ENCODE data around the gene VCP.

Gene VCP

DNA sequence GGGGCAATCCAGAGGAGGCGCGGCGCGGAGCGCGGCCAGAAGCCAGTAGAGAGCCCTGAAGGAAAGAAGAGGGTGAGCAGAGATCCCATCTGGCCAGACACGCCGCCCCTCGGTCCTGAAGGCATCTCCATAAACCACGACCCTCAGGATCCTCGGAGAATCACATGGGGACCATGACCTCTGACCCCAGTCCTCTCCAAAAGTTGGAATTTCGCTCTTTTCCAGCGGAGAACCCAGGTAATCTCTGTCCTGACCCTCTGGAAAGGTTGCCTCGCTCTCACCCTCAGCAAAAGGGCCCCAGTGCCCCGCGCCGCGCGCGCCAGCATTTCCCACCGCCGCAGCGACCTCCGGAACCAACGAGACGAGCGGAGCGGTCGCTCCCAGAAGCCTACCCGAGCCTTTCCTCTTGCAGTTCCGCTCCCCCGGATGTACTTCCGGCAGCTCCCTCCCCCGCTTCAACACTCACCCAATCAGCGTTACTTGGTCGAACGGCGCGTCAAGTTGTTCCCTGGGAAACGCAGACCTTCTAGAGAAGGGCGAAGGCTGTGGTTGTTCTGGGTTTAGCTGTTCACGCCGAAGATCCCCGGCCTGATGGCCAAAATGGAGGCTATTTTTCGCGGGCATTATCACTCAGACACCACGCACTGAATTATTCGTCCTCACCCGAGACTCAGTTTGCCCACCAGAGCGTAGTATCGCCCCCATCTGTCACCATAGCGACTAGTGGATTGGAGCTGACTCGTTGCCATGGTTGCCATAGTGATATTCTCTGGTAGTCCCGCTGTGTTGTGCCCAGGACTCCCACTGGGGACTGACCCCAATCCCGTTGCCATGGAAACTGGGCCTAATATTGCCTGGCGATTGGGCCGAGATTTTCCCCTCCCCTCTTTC, 30.6 kb upstream of the VCP start, which contains the start of gene STOML2:
Gene STOML2 (minus strand): TSS at position 363 of the 891 bp plus-strand sequence. CDS start 37 bp downstream, at position 326.
- DNase-seq, result peak; percentile 97

DNA sequence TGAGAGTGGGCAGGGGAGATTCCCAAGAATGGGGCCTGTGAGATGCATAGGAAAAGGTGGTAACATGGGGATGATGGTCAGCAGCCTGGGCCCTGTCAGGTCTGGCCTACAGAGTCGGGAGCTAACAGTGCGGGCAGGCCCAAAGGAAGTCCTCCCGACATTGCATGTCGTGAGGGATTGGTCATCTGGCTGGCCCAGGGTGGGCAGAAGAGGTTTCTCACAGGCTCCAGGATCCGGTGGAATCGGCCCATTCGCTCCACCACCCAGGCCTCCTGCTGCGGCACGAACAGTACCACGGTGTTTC, 30.0 kb upstream of the VCP start:
- peak; percentile 37 for DNase-seq

DNA sequence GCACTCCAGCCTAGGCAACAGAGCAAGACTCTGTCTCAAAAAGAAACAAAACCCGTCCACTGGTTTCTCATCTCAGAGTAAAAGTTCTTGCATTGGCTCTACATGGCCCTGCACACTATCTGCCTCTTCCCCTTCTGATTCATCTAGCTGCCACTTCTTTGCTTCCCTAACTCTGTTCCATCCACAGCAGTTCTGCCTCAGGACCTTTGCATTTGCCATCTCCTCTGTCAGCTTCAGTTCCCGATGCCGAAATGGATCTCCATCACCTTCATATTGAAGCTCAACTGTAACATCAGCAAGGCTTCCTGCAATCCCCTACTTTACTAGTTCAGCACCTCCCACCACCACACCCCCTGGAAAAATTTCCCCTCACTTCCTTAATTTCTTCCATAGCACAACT, 25.1 kb upstream of the VCP start:
- DNase-seq, result no peak

DNA sequence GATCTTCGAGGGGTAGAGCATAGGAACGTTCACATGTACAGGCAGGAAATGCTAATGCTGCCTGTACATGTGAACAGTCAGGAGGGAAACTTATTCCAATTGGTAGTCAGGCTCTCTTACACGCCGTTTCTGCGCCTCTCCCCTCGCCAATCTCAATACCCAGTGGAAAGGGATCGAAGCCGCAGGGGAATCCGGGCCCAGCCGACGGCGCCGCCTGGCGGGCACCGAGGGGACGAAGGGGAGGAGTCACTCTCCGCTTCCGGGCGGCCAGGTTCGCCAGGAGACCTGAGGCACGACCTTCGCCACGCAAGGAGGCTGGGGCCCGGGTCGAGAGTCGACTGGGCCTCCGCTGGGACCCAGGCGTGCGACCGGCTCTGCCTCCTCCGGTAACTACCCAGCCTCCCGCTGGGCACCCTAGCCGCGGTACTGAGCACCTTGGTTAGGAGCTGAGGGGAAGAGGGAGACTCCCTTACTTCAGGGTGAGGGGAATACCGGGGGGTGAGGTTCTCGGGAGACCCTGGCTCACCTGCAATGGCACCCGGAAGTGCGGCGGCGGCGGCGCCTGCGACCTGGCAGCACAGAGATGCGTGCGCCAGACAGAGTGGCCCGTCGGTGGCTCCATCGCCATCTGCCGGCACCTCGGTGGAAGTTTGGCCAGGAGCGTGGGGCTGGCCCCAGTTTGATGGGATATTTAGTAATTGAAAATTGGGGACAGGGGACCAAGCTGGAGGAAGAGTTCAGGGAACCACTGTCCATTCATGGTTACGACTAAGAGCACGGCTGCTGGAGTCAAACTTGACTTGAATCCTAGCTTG, 23.8 kb upstream of the VCP start, which contains the start of gene PIGO:
Gene PIGO (minus strand): TSS at position 557 of the 815 bp plus-strand sequence. CDS start 1,026 bp downstream, outside the sequence.
- peak; percentile 92 for DNase-seq

DNA sequence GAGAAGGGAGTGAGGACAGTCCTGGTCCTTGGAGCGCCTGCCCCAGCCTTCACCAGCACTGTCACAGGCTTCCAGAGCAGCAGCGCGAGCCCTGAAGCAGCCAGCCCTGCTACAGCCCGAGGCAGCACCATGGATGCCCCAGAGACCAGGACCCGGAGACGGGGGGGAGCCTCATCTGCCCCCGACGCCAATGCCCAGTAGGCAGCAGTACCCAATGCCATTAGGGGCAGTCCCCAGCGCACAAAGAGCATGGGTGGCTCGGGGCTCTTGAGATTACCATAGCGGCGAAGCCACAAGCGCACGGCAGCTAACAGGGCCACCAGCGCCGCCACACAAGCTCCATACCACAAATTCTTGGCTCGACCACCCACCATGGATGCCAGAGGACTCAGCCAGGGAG, 19.1 kb upstream of the VCP start:
- no peak for DNase-seq

DNA sequence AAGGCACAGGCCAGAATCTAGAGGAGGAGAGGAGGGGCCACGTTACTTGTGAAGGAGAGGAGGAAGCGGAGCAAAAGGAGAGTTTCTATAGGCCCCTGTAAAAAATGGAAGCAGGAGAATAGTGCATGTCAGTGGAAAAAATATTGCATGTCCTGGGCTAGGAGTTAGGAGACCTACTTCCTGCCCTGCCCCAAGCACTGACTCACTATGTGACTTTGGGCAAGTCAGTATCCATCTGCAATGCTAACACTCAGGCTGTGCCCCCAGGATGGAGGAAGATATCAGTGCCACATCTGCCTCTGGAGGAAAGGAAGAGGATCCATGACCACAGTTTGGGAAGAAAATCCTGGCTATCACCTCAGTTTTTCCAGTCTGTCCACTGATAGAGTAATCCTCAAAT, 17.0 kb upstream of the VCP start:
- DNase-seq, result no peak

DNA sequence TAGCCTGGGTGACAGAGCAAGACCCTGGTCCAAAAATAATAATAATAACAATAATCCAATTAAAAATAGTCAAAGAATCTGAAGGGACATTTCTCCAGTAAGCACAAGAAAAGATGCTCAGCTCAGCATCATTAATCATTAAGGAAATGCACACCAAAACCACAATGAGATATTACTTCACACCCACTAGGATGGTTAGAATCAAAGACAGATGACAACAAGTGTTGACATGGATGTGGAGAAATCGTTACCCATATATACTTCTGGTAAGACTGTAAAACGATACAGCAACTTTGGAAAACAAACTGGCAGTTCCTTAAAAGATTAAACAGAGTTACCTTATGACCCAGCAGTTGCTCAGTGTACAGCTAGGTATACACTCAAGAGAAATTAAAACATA, 12.7 kb upstream of the VCP start:
- DNase-seq, result no peak

DNA sequence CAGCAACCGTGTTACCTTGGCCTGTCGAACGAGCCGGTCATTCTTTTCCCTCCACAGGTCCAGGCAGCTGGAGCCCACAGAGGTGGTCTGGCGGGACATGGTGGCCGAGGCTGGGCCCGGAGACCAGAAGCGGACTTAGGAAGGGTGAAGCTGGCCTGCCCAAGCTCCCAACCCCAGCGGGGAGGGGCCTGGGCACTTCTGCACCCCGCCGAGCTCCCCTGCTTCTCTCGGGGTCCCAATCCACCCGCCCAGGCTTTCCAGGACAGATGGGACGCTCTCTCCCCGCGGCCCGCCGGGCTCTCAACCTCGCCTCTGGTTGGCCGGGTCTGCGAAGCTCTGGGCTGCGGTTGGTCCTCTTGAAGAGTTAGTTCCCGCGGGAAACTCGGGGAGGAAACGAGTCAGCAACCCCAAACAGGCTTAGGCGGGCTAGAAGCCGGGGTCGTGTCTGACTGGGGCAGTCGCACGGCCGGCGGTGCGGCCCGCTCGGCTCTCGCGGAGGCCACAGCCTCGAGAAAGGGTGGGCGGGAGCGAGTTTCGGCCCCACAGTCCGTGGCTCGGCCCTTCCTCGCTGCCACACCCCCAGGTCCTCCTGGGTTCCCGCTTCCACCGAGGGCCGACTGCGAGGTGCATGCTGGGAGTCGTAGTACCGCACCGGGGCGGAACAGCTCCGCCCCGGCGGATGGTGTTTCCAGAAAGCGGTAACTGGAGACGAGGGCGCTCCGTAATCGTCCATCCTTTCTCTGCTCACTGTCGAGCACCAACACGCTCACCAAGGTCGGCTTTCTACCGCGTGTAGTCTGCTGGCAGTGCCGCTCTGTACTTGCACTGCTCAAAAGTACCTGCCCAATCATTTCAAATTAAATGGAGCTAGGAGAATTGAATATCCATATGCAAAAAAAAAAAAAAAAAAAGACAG, 7.3 kb upstream of the VCP start, which contains the start of gene FANCG:
Gene FANCG (minus strand): TSS at position 517 of the 916 bp plus-strand sequence. CDS start 418 bp downstream, at position 99.
- peak; percentile 95 for DNase-seq

DNA sequence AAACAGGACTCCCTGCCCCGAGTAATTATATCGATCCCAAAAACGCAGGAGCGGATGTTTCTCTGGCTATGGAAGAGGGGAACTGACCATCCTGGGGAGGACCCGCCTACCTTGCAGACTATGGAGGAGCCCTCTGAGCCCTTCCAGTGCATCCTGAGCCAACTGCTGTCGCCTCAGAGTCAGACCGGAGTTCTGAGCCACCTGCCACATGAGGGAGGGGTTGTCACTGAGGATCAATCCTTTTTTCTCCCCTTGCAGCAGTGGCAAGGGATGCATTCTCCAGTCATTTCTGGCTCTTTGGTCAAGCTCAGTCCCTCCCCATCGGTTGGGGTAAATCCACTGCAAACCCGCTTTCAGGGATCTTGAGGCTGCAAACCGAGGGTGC, 6.6 kb upstream of the VCP start:
- DNase-seq, result peak; percentile 37

DNA sequence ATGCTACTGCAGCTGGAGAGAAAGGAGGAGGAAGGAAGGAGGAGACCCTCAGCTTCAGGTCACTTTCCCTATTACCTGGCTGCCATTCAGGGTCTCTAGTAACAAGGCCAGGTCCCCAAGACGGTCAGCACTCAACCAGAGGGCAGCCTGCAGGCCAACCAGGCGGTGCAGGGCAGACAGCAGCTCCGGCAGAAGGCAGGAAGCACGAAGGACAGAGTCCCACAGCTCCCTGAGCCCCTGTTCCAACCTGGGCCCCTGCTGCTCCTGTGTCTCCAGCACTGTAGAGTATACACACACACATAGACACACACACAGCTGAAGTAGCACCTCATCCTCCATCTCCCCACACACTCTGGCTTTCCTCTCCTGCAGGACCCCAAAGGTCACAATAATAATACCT, 5.6 kb upstream of the VCP start:
- no peak for DNase-seq

DNA sequence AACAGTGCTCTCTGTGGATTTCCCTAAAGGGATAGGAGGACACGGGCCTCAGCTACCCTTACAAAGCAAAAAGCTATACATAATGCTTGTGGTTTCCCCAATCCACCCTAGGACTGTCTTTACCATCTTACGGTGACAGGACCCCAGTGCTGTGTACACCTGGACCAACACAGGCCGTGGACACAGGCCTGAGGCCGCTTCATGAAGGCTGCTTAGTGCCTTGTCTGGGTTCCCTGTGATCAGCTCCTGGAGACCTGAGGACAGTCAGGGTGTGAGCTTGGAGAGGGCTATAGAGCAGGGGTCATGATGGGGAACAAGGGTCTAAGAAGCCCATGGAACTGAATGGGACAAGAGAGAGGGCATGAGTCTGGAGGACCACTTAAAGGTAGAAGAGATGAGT, 4.4 kb upstream of the VCP start:
- DNase-seq, result no peak

DNA sequence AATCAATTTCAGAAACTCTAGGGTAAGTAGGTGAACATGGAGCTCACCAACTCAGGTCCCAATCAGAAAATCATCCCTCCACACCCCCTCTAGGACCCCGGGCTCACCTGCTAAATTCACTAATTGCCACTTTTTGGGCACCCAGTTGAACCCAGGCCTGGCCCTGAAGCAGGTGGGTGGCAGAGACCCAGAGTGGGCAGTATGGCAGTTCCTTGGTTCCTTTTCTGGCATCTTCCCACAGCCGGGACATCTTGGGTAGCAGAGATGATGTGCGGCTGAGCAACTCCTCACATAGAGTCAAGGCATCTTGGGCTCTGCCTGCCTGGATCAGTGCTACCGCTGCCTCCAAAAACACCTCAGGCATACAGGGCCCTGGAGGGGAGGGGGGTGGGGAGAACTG, 2.9 kb upstream of the VCP start:
- no peak for DNase-seq

DNA sequence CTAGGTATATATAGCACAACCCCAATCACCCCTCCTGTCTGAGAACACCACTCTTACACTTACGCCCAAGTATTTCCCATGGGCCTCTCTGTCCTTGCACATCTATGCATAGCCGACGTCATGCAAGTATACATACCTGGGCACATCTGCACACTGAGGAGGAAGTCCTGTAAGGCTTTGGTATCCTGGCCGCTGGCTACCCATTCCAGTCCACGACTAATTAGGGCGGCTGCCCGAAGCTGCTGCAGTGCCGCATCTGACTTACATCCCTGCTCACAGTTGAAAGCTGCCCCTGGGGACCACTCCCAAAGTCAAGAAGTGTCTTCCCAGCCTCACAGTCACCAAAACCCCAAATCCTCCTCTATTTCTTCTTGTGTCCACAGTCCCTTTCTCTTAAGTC, 2.4 kb upstream of the VCP start:
- no peak for DNase-seq

DNA sequence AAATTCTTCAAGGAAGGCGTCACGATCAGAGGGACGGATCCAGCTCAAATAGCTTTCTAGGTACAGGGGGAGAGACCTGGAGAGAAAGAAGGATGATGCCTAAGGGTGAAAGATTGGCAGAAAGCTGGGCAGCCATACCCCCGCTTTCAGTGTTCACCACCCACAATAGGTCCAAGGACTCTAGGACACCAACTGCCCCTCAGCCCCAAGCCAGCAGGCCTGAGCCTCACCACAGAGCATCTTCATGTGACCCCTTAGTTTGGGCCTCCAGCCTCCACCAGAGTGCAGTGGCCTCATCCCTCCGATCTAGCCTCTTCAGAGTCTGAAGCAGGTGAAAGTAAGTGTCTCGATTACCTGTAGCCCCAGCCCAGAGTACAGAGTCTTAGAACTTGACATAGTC, 1.7 kb upstream of the VCP start:
- no peak for DNase-seq

DNA sequence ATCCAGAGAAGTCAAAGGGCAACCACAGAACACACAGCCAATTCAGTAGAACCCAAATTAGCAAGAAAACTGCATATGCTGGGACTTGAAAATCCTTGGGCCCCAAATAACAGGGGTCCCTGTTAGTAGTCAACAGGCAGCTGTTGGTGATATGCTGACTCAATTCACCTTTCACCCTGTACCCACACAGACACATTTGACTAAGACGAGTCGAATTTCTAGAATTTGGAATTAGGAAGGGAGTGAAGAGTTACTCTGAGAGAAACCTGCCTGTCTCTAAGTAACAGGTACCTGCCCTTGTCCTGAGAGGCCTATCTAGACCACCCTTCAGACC, 821 bp upstream of the VCP start:
- no peak for DNase-seq

DNA sequence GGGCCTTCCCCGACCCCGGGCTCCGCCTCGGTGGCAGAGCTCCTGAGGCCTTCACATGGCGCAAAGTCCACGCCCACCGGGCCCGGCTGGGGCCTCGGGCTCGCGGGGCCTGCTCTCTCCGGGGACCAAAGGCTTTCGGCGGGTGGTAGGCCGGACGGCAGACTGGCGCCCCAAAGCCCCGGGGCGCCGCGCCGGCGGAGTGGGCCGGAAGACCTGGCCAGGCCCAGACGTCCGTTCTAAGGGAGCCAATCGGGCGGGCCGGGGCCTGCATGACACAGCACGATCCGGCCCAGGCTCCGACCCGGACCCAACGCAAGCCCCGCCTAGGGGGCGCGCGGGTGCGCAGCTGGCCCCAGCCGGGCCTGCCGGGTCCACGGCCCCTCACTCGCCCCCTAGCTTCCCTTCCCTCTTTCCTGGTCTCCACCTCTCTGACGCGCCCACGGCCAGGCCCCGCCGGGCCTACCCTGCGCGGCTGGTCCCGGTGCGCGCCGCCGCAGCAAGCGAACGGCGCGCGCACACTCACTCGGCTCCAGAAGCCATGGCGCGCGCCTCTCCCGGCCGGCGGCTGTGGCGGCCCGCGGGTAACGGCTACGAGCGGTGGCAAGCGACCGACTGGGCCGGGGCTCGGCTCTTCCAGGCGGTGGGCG, 488 bp downstream of the VCP start:
- peak; percentile 83 for DNase-seq

DNA sequence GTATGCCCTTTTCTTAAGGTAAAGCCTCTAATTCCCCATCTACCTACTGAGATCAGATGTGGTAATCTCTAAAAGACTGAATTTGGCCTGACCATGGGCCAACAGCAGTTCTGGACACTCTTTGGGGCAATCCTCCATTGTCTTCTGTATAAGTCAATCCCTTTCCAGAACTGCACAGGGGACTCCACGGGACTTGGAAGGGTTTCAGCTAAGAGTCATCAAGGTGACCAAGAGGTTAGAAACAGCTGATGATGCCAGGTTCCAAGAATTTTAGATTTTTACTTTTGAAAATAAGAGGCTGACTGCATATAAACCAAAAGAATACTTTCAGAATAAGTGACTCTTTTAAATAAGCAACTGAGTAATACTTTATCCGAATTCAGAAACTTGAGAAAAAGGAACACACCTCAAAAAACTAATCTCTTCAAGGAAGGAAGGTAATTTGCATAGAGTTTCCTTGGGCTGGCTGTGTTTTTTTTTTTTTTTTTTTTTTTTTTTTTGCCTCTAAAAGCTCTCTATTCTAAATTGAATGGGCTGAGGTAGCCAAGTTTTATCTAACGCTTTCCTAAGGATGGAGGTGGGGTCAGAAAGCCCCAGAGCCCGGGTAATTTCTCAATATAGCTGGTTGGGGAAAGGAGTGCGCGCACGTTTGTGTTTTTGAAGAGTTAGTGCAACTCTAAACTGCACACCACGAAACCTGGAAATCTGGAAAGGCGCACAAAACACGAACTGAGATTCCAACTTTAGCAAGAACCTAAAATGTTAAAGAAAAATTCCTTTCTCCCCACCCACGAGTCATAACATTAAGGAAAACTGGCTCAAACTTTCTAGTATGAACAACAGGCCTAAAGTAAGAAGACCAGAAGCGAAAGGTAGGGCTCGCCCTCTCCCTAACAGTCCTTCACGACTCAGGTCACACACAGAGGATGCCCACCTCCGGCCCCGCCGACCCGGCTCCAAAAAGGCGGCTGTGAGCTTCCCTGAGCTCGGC, 1.3 kb downstream of the VCP start:
- no peak for DNase-seq

DNA sequence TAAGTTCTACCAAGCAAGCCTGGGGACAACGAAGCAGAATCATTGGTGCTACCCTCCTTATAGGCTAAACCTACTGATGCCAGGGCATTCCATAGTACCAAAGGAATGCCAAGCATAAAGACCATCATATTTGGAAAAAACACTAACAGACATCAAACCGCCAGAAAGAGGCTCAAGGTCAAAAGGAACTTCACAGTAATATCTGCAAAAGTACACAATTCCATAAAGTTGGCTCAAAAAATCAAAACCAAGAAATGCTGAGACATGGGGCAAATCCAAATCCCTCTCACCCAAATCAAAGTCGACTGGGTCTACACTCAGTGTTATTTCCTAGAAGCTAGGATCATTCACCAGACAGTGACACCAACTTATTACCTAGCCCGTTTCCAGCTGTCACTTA, 3.4 kb downstream of the VCP start:
- DNase-seq, result no peak

DNA sequence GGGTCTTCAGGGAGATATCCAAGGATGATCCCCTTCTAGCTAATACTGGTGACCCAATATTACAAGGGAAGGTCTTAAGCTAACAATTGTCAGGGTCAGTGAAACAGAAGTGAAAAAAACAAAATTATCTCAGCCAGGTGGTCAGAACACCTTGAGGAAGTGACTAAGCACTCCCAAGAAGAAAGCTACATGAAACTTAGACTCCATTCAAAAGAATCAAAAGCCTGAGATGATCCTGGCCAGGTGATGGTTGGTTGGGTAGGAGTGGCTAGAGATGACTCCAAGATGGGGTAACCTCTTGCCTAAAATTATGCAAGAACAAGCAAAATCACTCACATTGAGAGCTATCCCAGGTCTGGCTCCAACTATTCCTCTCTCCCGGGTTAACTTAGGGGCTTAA, 5.4 kb downstream of the VCP start:
- DNase-seq, result no peak

DNA sequence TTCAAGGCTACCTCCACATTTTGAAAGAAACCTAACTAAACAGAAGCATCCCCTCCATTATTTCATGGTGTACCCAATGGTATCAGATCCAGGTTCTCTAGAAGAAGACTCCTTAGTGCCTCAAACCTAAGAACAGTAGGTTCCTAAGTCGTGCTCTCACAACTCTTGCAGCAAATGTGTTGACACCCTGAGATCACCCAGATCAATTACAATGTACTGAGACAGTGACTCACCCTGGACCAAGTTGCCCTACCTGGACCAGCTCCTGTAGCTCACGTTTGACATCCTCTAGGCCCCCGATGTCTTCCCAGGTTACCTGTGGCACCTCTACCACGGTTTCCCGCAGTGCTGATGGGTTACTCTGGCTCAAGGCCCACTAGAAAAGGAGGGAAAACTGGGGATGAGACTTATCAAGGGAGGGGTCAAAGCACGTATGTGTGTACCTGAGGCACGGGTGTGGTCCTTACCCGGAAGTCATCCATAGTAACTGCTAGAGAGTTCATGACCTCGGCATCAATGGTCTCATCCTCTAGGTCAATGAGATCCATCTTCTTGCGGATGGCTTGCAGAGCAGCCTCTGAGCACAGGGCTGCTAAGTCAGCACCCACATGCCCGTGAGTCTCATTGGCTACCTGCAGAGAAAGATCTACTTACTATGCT, 11.7 kb downstream of the VCP start:
- DNase-seq, result no peak

DNA sequence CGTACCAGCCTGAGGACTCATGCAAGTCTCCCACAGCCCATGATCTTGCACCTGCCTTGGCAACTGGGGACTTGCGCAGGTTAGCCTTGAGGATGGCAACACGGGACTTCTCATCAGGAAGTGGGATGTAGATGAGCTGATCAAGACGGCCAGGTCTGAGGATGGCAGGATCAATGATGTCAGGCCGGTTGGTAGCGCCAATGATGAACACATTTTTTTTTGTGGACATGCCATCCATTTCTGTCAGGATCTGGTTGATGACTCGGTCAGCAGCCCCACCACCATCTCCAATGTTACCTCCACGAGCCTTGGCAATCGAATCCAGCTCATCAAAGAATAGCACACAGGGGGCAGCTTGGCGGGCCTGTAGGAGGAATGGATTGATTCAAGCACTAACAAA, 13.0 kb downstream of the VCP start:
- no peak for DNase-seq
